ENCODE results near the gene SSR4.
"Not testable (repeated sequence)": the region's sequence is repeated elsewhere in the genome, so short reads cannot be mapped to it uniquely, and the experiment has no call there.

SSR4 gene

GRCh38 chrX:153806999-153807575 lies 12.6 kb downstream of the SSR4 start:
- DNase-seq = no peak

- DNase-seq = no peak
These were observed 13.5 kb downstream of the SSR4 start for GRCh38 chrX:153807976-153808375.

GRCh38 chrX:153812220-153812619 lies 17.8 kb downstream of the SSR4 start:
- no peak for DNase-seq

GRCh38 chrX:153813161-153813560 lies 18.7 kb downstream of the SSR4 start:
- no peak for DNase-seq

- no peak for DNase-seq
These were observed 20.3 kb downstream of the SSR4 start for GRCh38 chrX:153814591-153815315.

GRCh38 chrX:153816831-153817690 lies 22.6 kb downstream of the SSR4 start:
- no peak for DNase-seq

GRCh38 chrX:153818064-153818463 lies 23.6 kb downstream of the SSR4 start:
- DNase-seq = not testable (repeated sequence)

GRCh38 chrX:153818571-153819383 lies 24.3 kb downstream of the SSR4 start:
- no peak for DNase-seq

GRCh38 chrX:153819384-153820040 lies 25.0 kb downstream of the SSR4 start:
- DNase-seq = no peak

- no peak for DNase-seq
These were observed 26.1 kb downstream of the SSR4 start for GRCh38 chrX:153820601-153821000.

GRCh38 chrX:153821066-153821465 lies 26.6 kb downstream of the SSR4 start:
- DNase-seq = no peak

GRCh38 chrX:153824348-153824747 lies 29.9 kb downstream of the SSR4 start:
- no peak for DNase-seq

- no peak for DNase-seq
These were observed 30.6 kb downstream of the SSR4 start for GRCh38 chrX:153825042-153825441.

- no peak for DNase-seq
These were observed 32.5 kb downstream of the SSR4 start for GRCh38 chrX:153827016-153827415.

- no peak for DNase-seq
These were observed 33.4 kb downstream of the SSR4 start for GRCh38 chrX:153827903-153828302.

- DNase-seq = no peak
These were observed 33.8 kb downstream of the SSR4 start for GRCh38 chrX:153828308-153828707.

- no peak for DNase-seq
These were observed 34.5 kb downstream of the SSR4 start for GRCh38 chrX:153828723-153829548.

- DNase-seq = no peak
These were observed 35.0 kb downstream of the SSR4 start for GRCh38 chrX:153829549-153829798.

GRCh38 chrX:153829799-153830639 lies 35.6 kb downstream of the SSR4 start, which contains the start of gene PDZD4:
PDZD4 (minus strand) TSS chrX:153830544; CDS start chrX:153830298, 246 bp downstream.
- DNase-seq = no peak

GRCh38 chrX:153830640-153831428 lies 36.4 kb downstream of the SSR4 start:
- DNase-seq = no peak

All from NCI-H510A treated with DMSO at 0.1 percent for 48 hours (cell line).